ENCODE measurements around the gene RPH3AL.
"Not testable (repeated sequence)": the region's sequence is repeated elsewhere in the genome, so short reads cannot be mapped to it uniquely, and the experiment has no call there.

Gene RPH3AL

GRCh38 chr17:215563-216478, 136.8 kb downstream of the RPH3AL start:
- DNase-seq = not testable (repeated sequence)

- DNase-seq = no peak
These were observed 137.7 kb downstream of the RPH3AL start for GRCh38 chr17:214881-215331.

- no peak for DNase-seq
These were observed 139.1 kb downstream of the RPH3AL start for GRCh38 chr17:213286-214105.

GRCh38 chr17:210402-210801, 142.2 kb downstream of the RPH3AL start:
- no peak for DNase-seq

- no peak for DNase-seq
These were observed 144.2 kb downstream of the RPH3AL start for GRCh38 chr17:208429-208828.

- DNase-seq = no peak
These were observed 144.8 kb downstream of the RPH3AL start for GRCh38 chr17:207775-208174.

- DNase-seq = no peak
These were observed 145.6 kb downstream of the RPH3AL start for GRCh38 chr17:206941-207560.

- DNase-seq = not testable (repeated sequence)
These were observed 146.1 kb downstream of the RPH3AL start for GRCh38 chr17:206484-206883.

GRCh38 chr17:205817-206216, 146.8 kb downstream of the RPH3AL start:
- no peak for DNase-seq

- no peak for DNase-seq
These were observed 147.4 kb downstream of the RPH3AL start for GRCh38 chr17:205148-205669.

- no peak for DNase-seq
These were observed 148.0 kb downstream of the RPH3AL start for GRCh38 chr17:204427-205147.

GRCh38 chr17:202501-202951, 150.1 kb downstream of the RPH3AL start:
- no peak for DNase-seq

- DNase-seq = not testable (repeated sequence)
These were observed 150.9 kb downstream of the RPH3AL start for GRCh38 chr17:201736-202135.

GRCh38 chr17:201257-201656, 151.3 kb downstream of the RPH3AL start:
- not testable (repeated sequence) for DNase-seq

- DNase-seq = no peak
These were observed 152.0 kb downstream of the RPH3AL start for GRCh38 chr17:200586-200985.

GRCh38 chr17:199806-200545, 152.6 kb downstream of the RPH3AL start:
- no peak for DNase-seq

GRCh38 chr17:199191-199604, 153.4 kb downstream of the RPH3AL start:
- no peak for DNase-seq

GRCh38 chr17:198225-198624, 154.4 kb downstream of the RPH3AL start:
- not testable (repeated sequence) for DNase-seq

- DNase-seq = no peak
These were observed 155.3 kb downstream of the RPH3AL start for GRCh38 chr17:197352-197751.

- no peak for DNase-seq
These were observed 157.6 kb downstream of the RPH3AL start for GRCh38 chr17:194828-195602.
